GM21737 (cell line): Measurements from ENCODE around the gene NTSR2.
"Not testable (repeated sequence)": the region's sequence is repeated elsewhere in the genome, so short reads cannot be mapped to it uniquely, and the experiment has no call there.

ENCODE experiments used
- ATAC-seq: cut with Tn5 transposase; IDR thresholded peaks from one replicate; pipeline ENCODE4 v1.9.1; 2021; ENCODE audit warnings: mild to moderate bottlenecking, moderate library complexity; ENCODE audit not compliant: unreplicated experiment

Gene NTSR2

DNA sequence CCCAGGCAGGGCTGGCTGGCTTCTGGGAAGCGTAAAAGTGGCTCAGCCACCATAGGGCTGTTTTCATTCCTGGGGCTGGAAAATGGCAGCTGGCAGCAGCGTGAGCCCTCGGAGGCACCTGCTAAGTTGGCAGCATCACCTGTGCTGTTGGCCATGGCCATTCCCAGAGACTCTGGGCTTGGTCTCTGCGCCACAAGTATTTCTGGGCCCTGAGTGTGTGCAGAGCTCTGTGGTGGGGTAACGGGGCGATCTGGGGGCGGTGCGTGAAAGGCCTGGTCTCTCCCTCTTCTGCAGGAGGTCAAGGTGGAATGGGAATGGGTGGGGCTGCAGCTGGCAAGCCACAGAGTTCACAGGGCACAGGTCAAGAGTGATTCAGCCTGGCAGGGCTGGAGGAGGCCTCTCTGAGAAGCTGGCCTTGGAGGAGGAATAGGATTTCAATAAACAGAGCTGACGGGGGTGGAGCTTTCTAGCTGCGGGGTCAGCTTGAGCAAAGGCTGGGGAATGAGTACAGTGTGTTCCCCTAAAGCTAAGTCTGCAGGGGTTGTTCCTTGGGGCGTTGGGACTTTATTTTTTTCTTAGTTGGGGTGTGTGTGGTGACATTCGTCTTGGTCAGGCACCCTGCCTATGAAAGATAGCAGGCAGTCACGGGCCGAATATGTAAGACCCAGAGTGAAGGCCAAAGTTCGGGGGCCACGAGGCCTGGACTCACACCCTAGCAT, 10.3 kb upstream of the NTSR2 start:
- ATAC-seq, result no peak

- ATAC-seq, result no peak
These were observed 9.6 kb upstream of the NTSR2 start for GRCh38 chr2:11679486-11680181.

DNA sequence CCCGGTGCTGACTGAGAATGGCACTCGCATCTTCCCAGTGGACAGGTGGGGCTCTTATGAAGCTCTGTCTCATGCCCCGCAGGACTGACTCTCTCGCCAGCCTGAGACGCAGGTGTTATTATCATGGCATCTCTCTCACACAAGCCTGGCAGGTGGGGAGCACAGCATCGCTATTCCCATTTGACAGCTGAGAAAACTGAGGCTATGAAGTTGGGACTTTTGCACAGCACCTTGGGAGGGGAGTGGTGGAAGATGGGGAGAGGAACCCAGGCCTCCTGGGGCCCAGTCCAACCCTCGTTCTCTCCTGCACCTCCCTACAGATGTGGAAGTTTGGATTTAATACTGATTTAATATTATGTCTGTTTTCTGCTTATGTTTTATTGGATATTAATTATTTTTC, 9.0 kb upstream of the NTSR2 start:
- ATAC-seq, result no peak

GRCh38 chr2:11678306-11678960, 8.4 kb upstream of the NTSR2 start:
- no peak for ATAC-seq

- no peak for ATAC-seq
These were observed 7.4 kb upstream of the NTSR2 start for GRCh38 chr2:11677136-11678055.

DNA sequence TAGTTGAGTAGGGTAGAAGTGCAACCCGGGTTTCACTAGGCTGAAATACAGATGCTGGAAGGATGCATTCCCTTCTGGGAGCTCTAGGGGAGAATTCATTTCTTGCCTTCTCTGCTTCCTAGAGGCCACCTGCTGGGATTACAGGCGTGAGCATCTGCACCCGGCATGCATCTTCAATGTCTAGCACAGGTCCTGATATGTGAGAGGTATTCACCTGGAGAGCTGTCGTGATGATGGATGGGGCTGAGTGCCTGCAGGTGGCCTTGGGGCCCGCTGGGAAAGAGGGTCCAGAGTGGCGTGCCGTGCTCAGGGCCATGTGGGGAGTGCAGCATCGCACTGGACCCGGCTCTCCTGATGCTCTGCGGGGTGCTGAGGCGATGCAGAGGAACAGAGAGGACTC, 6.6 kb upstream of the NTSR2 start:
- no peak for ATAC-seq

DNA sequence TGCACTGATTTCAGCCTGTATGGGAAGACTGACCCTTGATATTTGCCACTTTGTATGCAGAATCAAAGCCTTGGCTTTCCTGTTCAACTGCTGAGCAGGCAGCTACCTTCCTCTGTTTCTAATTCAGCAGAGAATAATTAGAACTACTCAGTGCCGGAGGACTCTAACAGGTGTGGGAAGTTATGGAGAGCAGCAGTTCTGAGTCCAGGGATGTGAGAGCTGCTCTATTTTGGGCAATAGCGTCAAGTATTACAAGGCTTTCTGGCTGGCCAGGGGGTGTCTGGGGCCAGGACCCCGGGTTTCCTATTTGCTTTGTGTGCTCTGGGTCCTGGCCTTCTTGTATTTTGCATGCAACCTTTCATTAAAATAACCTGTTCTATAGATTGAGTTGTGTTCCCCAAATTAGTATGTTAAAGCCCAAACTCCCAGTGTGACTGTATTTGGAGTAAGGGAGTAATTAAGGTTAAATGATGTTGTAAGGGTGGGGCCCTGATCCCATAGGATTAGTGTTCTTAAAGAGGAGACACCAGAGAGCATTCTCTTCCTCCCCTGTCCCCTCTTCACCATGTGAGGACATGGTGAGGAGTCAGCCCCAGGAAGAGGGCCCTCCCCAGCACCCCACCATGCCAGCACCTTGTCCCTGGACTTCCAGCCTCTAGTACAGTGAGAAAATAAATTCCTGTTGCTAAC, 5.6 kb upstream of the NTSR2 start:
- ATAC-seq, result no peak

DNA sequence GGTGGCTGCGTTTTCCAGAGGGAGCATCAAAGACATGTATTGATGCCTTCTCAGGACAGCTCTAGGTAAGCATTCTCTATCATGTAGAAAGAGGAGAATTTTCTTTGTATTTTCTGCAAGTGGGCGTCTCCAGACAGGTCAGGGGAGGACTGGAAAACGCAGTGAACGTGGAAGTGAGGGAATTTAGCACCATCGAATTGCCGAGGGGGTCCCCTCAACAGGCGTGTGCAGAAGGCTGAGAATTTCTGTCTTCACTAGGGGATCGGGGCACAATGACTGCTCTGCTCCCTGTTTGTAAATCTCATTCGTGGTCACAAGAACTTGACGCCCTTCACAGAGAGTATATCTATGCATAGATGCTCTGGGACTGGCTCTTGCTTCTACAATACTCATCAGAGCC, 5.0 kb upstream of the NTSR2 start:
- ATAC-seq, result no peak

DNA sequence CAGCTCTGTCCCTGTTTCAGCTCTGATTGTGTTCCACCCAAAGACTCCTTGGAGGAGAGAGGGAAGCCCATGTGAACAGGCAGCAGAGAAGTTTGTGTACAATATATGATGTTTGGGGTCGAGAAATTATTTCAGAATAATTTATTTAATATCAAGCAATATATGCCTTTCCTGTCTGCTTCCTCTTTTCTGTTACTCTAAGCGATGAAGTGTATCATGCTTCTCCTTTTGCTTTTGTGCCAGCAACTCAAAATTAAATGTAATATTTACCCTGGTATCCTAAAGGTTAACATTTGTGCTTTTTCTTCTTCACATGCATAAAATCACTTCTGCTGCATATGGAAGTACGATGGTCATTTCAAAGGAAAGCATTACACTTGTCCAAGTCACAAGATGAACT, 2.4 kb upstream of the NTSR2 start:
- ATAC-seq, result no peak

DNA sequence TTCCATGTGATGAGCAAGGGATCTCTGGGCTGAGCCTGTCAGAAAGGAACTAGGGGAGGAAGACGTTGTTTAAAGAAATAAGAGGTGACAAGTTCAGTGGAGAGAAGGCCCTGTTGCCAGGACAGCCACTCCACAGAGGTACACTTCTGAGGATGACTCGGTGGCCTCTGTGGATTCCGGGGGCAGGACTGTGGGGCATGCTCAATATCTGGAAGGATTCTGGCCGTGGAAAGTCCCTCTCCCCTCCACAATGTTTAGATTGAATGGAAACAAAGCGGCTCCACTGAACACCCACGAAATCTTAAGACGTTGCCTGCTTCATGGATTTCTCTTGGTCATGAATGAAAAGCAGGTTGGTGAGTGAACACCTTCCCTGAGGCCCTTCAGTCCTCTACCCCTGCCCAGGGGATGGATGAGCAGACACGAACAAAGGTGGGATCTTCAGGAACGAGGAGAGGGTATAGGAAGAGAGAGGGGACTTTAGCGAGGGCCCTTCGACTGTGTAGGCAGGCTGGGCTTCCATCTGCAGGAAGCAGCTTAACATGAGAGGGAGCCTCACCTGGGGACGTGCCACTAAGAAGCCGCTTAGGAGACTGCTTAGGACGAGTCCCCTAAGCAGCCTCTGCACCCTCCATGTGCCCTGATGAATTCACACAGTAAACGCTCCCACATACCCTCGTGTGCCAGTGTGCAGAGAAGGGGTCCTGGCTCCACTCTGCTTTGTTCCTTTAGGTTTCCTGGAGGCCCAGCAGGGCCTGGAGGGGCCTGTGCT, 1.9 kb downstream of the NTSR2 start:
- no peak for ATAC-seq

DNA sequence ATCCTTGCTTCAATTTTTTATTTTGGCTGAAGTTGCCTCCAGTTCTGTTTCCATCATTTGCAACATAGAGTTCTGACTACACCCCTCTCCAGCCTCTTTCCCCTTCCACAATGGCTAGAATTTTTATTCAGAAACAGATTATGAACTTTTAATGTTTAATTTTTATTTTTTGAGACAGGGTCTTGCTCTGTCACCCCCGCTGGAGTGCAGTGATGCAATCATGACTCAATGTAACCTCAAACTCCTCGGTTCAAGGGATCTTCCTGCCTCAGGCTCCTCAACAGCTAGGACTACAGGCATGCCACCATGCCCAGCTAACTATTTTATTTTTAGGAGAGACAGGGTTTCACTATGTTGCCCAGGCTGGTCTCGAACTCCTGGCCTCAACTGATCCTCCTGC, 2.8 kb downstream of the NTSR2 start:
- no peak for ATAC-seq

- ATAC-seq, result no peak
These were observed 4.3 kb downstream of the NTSR2 start for GRCh38 chr2:11665510-11666362.

- no peak for ATAC-seq
These were observed 5.0 kb downstream of the NTSR2 start for GRCh38 chr2:11665028-11665427.

DNA sequence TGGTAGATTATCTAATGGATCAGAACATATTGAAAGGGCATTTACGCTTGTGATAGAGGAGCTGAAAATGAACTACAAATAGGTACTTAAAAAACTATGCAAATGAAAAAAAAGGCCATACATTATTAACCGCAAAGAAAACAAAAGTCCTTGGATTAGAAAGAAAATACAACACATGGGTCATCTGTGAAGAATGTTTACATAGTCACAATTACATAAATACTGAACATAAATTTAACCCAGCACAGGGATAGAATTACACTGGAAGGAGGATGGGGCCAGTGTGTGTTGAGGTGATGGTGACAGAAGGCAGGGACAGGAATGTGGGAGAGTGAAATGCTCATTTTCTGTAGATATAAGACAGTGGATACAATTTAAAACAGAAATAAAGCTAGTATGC, 6.6 kb downstream of the NTSR2 start:
- no peak for ATAC-seq

GRCh38 chr2:11662882-11663281, 7.1 kb downstream of the NTSR2 start:
- no peak for ATAC-seq

GRCh38 chr2:11661891-11662435, 8.0 kb downstream of the NTSR2 start:
- no peak for ATAC-seq

GRCh38 chr2:11660396-11660795, 9.6 kb downstream of the NTSR2 start:
- not testable (repeated sequence) for ATAC-seq

GRCh38 chr2:11659851-11660250, 10.1 kb downstream of the NTSR2 start:
- no peak for ATAC-seq

GRCh38 chr2:11659115-11659475, 10.9 kb downstream of the NTSR2 start:
- no peak for ATAC-seq
